Heart right ventricle (tissue), 16 donors: Measurements from ENCODE around the gene LYRM2. TPM values are rescaled to one million over a fixed set of nuclear protein-coding genes. Genes with fewer than 3 reads are reported as not detected.

Experiments
- ATAC-seq, 8 donors: fragments of 200-7000 bp; cut with Tn5 transposase; one replicate each; pipeline ENCODE4 v1.9.1; 2020; ENCODE audit warnings: mild to moderate bottlenecking in 8 of 8, moderate library complexity in 8 of 8, moderate number of reproducible peaks in 1 of 8
- DNase-seq, 2 donors: peaks; one replicate each; pipeline ENCODE4 v3.0.0-alpha.2; 2020
- H3K27ac ChIP-seq, 10 donors: fragments of 200-600 bp; sonication (generic) in 2 of 10; one replicate each; pipeline versions ENCODE4 v1.5.0 to v1.8.0; 2020 to 2022; ENCODE audit warnings: mild to moderate bottlenecking in 3 of 10
- H3K27me3 ChIP-seq, 7 donors: fragments of 200-600 bp; one replicate each; pipeline ENCODE4 v1.8.0; 2021 to 2022; ENCODE audit warnings: mild to moderate bottlenecking in 2 of 7
- H3K36me3 ChIP-seq, 9 donors: fragments of 200-600 bp; sonication (generic) in 1 of 9; one replicate each; pipeline versions ENCODE4 v1.5.0 to v1.8.0; 2020 to 2022; ENCODE audit warnings: mild to moderate bottlenecking in 2 of 9
- H3K4me1 ChIP-seq, 9 donors: fragments of 200-600 bp; sonication (generic) in 1 of 9; one replicate each; pipeline versions ENCODE4 v1.5.0 to v1.8.0; 2020 to 2022; ENCODE audit warnings: mild to moderate bottlenecking in 4 of 9
- H3K4me3 ChIP-seq, 10 donors: fragments of 200-600 bp; sonication (generic) in 2 of 10; one replicate each; pipeline versions ENCODE4 v1.5.0 to v1.8.0; 2020 to 2022; ENCODE audit warnings: mild to moderate bottlenecking in 7 of 10, moderate library complexity in 2 of 10
- H3K9me3 ChIP-seq, 11 donors: fragments of 200-600 bp in 10 of 11; sonication (generic) in 2 of 11; one replicate each; pipeline versions ENCODE4 v1.5.0 to v1.8.0; 2013 to 2022; ENCODE audit warnings: mild to moderate bottlenecking in 2 of 11, control low read depth in 1 of 11, moderate library complexity in 1 of 11
- WGBS, 2 donors: extraction: QIAGEN DNeasy Blood & Tissue Kit; methylation state at CpG; one replicate each; pipeline ENCODE4 v1.1.7; 2013; ENCODE audit warnings: inconsistent platforms in 1 of 2; 5-methylcytosine and 5-hydroxymethylcytosine counted together
- intact Hi-C, 10 donors: fragments of 100-400 bp; cut with DNase I; formaldehyde crosslinking; loops; one replicate each; pipeline versions ENCODE4 v1.11.1 to v1.14.2; 2022
- polyA plus RNA-seq, 2 donors: library from polyadenylated mRNA; stranded (reverse); fragments of 200-250 nt; gene quantifications; one replicate each; pipeline ENCODE4 v1.2.3, GENCODE V29; 2013
- total RNA-seq, 10 donors: library from RNA; stranded (reverse); fragmentation: NEBNext Ultra II Directional in 3 of 10; extraction: Animal tissue kit (Norgen Biotek cat#: 25700) in 3 of 10; gene quantifications; one replicate each; pipeline versions ENCODE4 v1.2.1 to v1.2.4, GENCODE V29; 2021 to 2023
- TF ChIP-seq, protein P1 (sequence below), 9 donors: fragments of 200-600 bp; sonication (generic) in 2 of 9; IDR thresholded peaks; one replicate each; pipeline versions ENCODE4 v1.5.0 to v1.8.0; 2021 to 2022; ENCODE audit warnings: antibody characterized with exemption in 9 of 9, mild to moderate bottlenecking in 5 of 9, moderate library complexity in 1 of 9
- donor health status: Arrhythmogenic right ventricular cardiomyopathy.
- donor health status: ischemic (EF 13 %, LVEDD 7.1; RV severe dilation, severe dysfunction).
- donor health status: healthy with polysubstance abuse.
- donor health status: DM: no; HTN: yes; CAD: no.
- donor health status: DM: no; HTN: no; CAD: no.
- donor health status: ischemic (EF 25% LVEDD 6.9; RV normal size, moderate dysfunction).
- donor health status: ischemic (EF 25% LVEDD 5.7; RV mildly dilated, moderate dysfunction).
- donor health status: healthy.
- donor health status: DM: yes; HTN: yes; CAD: no.
- donor health status: Ischemic cardiomyopathy.
- donor health status: ischemic (EF 35%, LVEDD 5.7; RV mildly dilated, moderate dysfunction).
- donor health status: nonischemic (EF 11% LVEDD 7.7; RV severe dilation, severe dysfunction).
- donor health status: DM: yes; HTN: yes; CAD: no.
- donor health status: PGD.
- donor health status: ischemic (EF 29% LVEDD 5.4; RV normal size, mild dysfunction).
- donor health status: nonischemic (EF 23%, LVEDD 6.1; RV moderate dilation, normal function).

Gene LYRM2
- total and polyA plus RNA-seq, 12 donors = 10.9 to 58.2 (median 46.8) TPM

- H3K9me3 ChIP-seq = peaks cover 0 to 8% (median 0%) of the 10 kb centered on the region in 11 donors
- ATAC-seq (no peak), DNase-seq (no peak)
- H3K27me3 ChIP-seq = no peaks in the 10 kb centered on the region
- TF ChIP-seq, protein P1, sequence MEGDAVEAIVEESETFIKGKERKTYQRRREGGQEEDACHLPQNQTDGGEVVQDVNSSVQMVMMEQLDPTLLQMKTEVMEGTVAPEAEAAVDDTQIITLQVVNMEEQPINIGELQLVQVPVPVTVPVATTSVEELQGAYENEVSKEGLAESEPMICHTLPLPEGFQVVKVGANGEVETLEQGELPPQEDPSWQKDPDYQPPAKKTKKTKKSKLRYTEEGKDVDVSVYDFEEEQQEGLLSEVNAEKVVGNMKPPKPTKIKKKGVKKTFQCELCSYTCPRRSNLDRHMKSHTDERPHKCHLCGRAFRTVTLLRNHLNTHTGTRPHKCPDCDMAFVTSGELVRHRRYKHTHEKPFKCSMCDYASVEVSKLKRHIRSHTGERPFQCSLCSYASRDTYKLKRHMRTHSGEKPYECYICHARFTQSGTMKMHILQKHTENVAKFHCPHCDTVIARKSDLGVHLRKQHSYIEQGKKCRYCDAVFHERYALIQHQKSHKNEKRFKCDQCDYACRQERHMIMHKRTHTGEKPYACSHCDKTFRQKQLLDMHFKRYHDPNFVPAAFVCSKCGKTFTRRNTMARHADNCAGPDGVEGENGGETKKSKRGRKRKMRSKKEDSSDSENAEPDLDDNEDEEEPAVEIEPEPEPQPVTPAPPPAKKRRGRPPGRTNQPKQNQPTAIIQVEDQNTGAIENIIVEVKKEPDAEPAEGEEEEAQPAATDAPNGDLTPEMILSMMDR (IDR thresholded peaks at IDR 0.05) = no peak
- H3K4me3 ChIP-seq = no peak overlapping the region
- 78 to 80% methylated on average over 5 of the region's 5 CpGs for WGBS, 2 donors
- H3K36me3 ChIP-seq = no peaks in the 10 kb centered on the region
- intact Hi-C loops = no loop called here
- no peak overlapping the region for H3K27ac ChIP-seq
- peaks cover 0 to 10% (median 0%) of the 10 kb centered on the region in 9 donors for H3K4me1 ChIP-seq
Observed at GRCh38 chr6:89553431-89553830, 85.1 kb downstream of the LYRM2 start.

GRCh38 chr6:89547281-89547680, 91.3 kb downstream of the LYRM2 start:
- TF ChIP-seq, protein P1 (IDR thresholded peaks at IDR 0.05) = no peak
- H3K4me3 ChIP-seq = no peak overlapping the region
- intact Hi-C loops = no loop called here
- no peaks in the 10 kb centered on the region for H3K9me3 ChIP-seq
- peaks cover 0 to 10% (median 0%) of the 10 kb centered on the region in 9 donors for H3K4me1 ChIP-seq
- WGBS, 2 donors = 85 to 86% methylated on average over 5 of the region's 5 CpGs
- no peaks in the 10 kb centered on the region for H3K27me3 ChIP-seq
- DNase-seq (no peak), ATAC-seq (no peak)
- no peak overlapping the region for H3K27ac ChIP-seq
- H3K36me3 ChIP-seq = no peaks in the 10 kb centered on the region

DNA sequence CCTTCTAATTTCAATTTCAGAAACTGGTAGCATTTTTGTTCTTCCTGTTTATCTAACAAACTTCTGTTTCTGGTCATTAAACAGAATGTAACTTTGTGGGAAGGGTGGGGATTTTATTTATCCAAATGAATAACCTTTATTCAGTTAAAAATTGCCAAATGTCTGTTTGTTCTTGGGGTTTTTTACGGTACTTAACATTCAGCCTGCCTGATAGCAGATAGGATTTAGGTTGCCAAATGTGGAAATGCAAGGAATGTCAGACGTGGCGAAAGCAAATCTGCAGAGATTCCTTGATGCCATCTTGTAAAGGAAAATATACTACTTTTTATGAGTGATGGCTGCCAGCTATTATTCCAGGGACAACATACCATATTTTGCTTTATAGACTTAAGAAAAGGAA, 95.7 kb downstream of the LYRM2 start:
- intact Hi-C loops = no loop called here
- DNase-seq (no peak), ATAC-seq (no peak)
- H3K4me3 ChIP-seq = no peak overlapping the region
- no peak overlapping the region for H3K27ac ChIP-seq
- no peaks in the 10 kb centered on the region for H3K27me3 ChIP-seq
- H3K4me1 ChIP-seq = no peaks in the 10 kb centered on the region
- 70 to 76% methylated on average over 3 of the region's 3 CpGs for whole genome bisulfite sequencing, 2 donors
- no peaks in the 10 kb centered on the region for H3K36me3 ChIP-seq
- TF ChIP-seq, protein P1 (IDR thresholded peaks at IDR 0.05) = no peak
- H3K9me3 ChIP-seq = no peaks in the 10 kb centered on the region

DNA sequence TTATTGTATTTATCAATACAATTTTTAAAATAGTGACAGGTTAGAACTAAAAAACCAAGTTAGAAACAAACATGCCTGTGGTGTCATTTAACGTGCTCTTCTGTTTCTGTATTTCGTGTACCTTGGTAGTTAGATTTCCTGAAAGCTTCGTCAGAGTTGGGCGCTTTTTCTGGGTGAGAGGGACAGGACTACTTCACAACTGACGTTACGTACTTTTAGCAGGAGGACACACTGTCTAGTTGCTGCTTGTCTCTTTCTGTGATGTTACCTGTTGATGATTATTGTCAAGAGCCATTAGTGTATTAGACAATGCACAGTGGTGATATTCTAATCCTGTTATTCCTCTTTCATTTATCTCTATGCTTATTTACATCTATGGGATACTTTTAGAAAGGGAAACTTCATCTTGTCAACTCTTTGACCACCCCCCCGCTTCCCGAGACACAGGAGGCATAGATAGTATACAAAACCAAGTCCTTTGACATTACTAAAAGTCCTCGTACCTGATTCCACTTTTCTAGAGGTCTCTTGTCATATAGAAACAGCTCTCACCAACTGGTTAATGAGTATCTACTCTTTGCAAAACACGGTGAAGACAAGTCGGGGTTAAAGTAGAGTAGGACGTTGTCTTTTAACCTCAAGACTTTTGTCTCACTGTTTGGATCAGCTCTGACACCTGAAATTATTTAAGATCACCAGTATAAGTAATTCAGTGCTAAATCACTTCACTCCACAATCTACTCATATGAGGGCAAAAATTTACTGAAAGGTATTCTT, 96.3 kb downstream of the LYRM2 start:
- TF ChIP-seq, protein P1 (IDR thresholded peaks at IDR 0.05) = no peak
- 88 to 91% methylated on average over 12 of the region's 12 CpGs for WGBS, 2 donors

More for the DNA sequence above, 96.3 kb downstream of the LYRM2 start:
- DNase-seq = no peak
- Histone ChIP-seq H3K9me3 (no peaks in the 10 kb centered on the region), H3K4me1 (no peaks in the 10 kb centered on the region), H3K27me3 (no peaks in the 10 kb centered on the region), H3K36me3 (no peaks in the 10 kb centered on the region), H3K4me3 (no peak overlapping the region), H3K27ac (no peak overlapping the region)
- ATAC-seq = no peak
- intact Hi-C loops = no loop called here
